Bronchial epithelial cell (primary cell): Measurements from ENCODE around the gene NPAS3. TPM values are rescaled to one million over a fixed set of nuclear protein-coding genes. Genes with fewer than 3 reads are reported as not detected.
A peak's percentile ranks its signal among the peaks of the same experiment; 100 is the strongest.

Experiments
- DNase-seq: peaks from one replicate; pipeline ENCODE4 v3.0.0-alpha.2; 2010; ENCODE audit warnings: low read depth
- FAIRE-seq: peaks from 2 replicates; lab custom pipeline; 2011; peaks lifted over from hg19 to GRCh38; lab: Jason Lieb, UNC
- H3K27me3 ChIP-seq: 2 replicates; pipeline ENCODE4 v1.5.1; 2011; ENCODE audit warnings: low read length; ENCODE audit not compliant: control insufficient read depth, insufficient read depth
- H3K36me3 ChIP-seq: 2 replicates; pipeline ENCODE4 v1.5.1; 2011; ENCODE audit warnings: low read length; ENCODE audit not compliant: control insufficient read depth, insufficient read depth
- H3K4me3 ChIP-seq: 2 replicates; pipeline ENCODE4 v1.5.1; 2011; ENCODE audit warnings: mild to moderate bottlenecking, low read depth, low read length, control low read depth
- CTCF ChIP-seq: IDR thresholded peaks from 2 replicates; pipeline ENCODE4 v1.5.1; 2011; ENCODE audit warnings: mild to moderate bottlenecking, moderate library complexity, low read length, control low read depth, inconsistent platforms; ENCODE audit not compliant: insufficient read depth, severe bottlenecking
- total RNA-seq: library from RNA; depleted of rRNA; stranded (reverse); fragments of >200 nt; gene quantifications from 2 replicates; pipeline ENCODE4 v1.2.1, GENCODE V29; 2014

NPAS3 gene
- total RNA-seq, 1 donor from 2014 or later = not detected

DNA sequence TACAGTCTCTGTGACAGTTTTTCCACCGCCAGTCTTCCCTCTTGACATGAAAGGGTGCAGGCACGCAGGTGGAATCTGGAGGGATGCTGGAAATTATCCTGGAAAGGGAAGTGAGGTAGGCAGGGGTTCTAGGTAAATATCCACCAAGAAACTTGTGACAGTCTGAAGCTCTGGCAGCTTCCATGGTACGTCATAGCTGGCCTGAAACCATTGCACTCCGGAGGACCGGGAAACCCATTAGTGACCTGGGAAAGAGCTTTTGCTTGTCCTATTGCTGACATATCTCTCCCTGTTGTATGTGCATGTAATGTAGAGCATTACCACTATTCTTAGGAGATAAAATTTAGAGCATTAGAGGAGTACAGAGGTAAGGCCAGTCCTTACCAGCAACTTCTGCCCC, 736.2 kb downstream of the NPAS3 start:
- Histone ChIP-seq H3K36me3 (no peaks in the 10 kb centered on the region), H3K27me3 (no peaks in the 10 kb centered on the region), H3K4me3 (no peak overlapping the region)
- no peak for DNase-seq
- TF ChIP-seq CTCF = no peak
- no peak for FAIRE-seq

DNA sequence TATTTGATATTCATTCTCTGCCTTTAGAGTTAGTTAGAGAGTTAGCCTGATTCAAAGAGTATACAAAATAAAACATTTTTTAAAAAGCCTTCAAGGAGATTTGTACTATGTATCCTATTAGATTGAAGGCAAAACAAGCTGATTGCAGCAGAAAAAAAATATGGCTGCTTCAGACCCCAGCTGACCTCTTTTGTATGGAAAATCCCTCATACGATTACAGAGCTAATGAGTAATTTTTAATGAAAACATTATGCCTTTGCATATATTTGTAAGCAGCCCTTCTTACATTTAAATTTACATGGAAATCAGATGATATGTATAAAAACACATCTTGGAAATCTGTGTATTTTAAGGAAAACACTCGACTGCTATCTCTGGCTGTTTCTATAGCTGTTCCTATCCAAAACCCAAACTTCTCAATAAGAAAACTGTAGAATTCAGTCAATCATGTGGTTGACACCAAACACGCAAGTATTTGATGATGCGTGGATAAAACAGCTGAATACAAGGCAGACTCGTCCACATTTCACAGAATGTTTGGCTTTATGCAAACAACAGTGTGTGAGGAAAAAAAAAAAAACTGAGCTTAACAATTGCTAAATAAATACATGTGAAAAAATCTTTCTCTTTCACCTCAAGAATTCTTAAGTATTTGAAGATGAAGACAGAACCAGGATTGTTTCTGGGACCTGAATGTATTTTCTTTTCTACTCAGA, 736.9 kb downstream of the NPAS3 start:
- FAIRE-seq (no peak), DNase-seq (no peak)
- H3K4me3 ChIP-seq = no peak overlapping the region
- no peaks in the 10 kb centered on the region for H3K27me3 ChIP-seq
- no peak for TF ChIP-seq CTCF
- no peaks in the 10 kb centered on the region for H3K36me3 ChIP-seq

DNA sequence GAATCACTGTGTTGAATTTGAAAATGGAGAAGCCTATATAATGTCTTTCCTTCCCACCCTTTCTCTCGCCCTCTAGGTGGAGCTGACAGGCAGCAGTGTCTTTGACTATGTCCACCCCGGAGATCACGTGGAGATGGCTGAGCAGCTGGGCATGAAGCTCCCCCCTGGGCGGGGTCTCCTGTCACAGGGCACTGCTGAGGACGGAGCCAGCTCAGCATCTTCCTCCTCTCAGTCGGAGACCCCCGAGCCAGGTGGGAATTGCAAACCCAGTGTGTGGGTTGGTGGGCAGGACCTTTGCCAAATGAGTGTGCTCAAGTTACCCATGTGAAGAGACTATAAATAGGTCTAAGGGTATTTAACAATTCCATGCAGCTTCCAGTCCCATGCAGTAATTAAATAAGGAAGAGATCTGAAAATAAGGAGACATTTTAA, 737.5 kb downstream of the NPAS3 start:
- DNase-seq (peak; percentile 51), FAIRE-seq (no peak)
- Histone ChIP-seq H3K27me3 (no peaks in the 10 kb centered on the region), H3K4me3 (peak overlapping the region; percentile 23), H3K36me3 (no peaks in the 10 kb centered on the region)
- peak; percentile 49 for TF ChIP-seq CTCF

DNA sequence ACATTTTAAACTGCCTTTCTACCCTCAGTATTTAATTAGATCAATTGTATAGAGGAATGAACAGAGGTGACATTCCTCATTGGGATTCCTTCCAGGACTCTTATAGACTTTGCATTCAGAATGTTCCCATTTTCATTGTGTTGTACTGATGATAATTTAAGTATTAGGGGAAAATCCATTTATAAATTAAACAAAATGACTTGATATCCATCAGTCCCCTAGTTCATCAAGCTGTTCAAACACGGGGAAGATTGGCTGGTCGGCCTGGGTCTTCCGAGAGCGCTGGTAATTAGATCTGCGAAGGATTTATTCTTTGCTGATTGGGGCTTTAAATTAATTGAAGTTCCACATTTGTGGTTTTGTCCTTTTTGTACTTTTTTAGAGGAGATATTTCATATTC, 738.2 kb downstream of the NPAS3 start:
- FAIRE-seq (no peak), DNase-seq (no peak)
- no peak overlapping the region for H3K4me3 ChIP-seq
- H3K27me3 ChIP-seq = no peaks in the 10 kb centered on the region
- H3K36me3 ChIP-seq = no peaks in the 10 kb centered on the region
- TF ChIP-seq CTCF = no peak

DNA sequence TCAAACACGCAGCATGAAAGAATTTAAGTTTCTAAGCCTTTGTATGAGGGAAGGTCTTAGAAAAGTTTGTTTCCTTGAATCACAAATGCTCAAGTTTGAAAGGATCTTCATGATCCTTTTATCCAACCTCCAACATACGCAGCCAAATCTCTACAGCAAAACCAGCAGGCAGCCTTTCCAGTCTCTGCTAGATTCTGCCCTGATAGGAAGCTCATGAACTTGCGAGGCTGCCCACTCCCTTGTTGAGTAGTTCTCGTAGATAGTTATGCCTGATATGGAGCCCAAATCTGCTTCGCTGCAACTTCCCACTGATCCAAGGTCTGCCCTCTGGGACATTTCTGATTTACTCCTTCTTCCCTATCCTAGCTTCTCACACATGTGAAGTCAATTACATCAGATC, 739.3 kb downstream of the NPAS3 start:
- H3K27me3 ChIP-seq = no peaks in the 10 kb centered on the region
- TF ChIP-seq CTCF = no peak
- DNase-seq = no peak
- no peak overlapping the region for H3K4me3 ChIP-seq
- no peaks in the 10 kb centered on the region for H3K36me3 ChIP-seq
- peak; percentile 73 for FAIRE-seq

GRCh38 chr14:33679025-33679424, 740.3 kb downstream of the NPAS3 start:
- no peak for FAIRE-seq
- no peaks in the 10 kb centered on the region for H3K36me3 ChIP-seq
- no peak for DNase-seq
- no peak for TF ChIP-seq CTCF
- no peaks in the 10 kb centered on the region for H3K27me3 ChIP-seq
- no peak overlapping the region for H3K4me3 ChIP-seq
